CD14-positive monocyte (primary cell): ENCODE results near the gene RDX. TPM values are rescaled to one million over a fixed set of nuclear protein-coding genes. Genes with fewer than 3 reads are reported as not detected.

ENCODE experiments used
- DNase-seq, 3 donors: peaks; one replicate each; pipeline ENCODE4 v3.0.0-alpha.2; 2011 to 2022
- H2AFZ ChIP-seq: 2 replicates; pipeline ENCODE4 v1.6.0; 2012; ENCODE audit warnings: mild to moderate bottlenecking, low read depth, low read length, inconsistent platforms; ENCODE audit not compliant: insufficient read depth, poor library complexity, severe bottlenecking
- H3K27ac ChIP-seq, 2 donors: 1 replicate in 1 of 2; 2 replicates in 1 of 2; pipeline ENCODE4 v1.5.1; 2012 to 2013; ENCODE audit warnings: low read length in 2 of 2, control low read depth in 1 of 2, inconsistent platforms in 1 of 2, low read depth in 1 of 2, mild to moderate bottlenecking in 1 of 2
- H3K27me3 ChIP-seq, 2 donors: one replicate each; pipeline versions ENCODE4 v1.6.0 to v1.6.1; 2011 to 2013; ENCODE audit warnings: low read length in 2 of 2; ENCODE audit not compliant: control insufficient read depth in 2 of 2, insufficient read depth in 2 of 2
- H3K36me3 ChIP-seq, 2 donors: replicated peaks in 1 of 2; 1 replicate in 1 of 2; 2 replicates in 1 of 2; pipeline versions ENCODE4 v1.5.1 to v1.6.1; 2012 to 2013; ENCODE audit warnings: low read length in 2 of 2, control low read depth in 1 of 2, inconsistent platforms in 1 of 2, mild to moderate bottlenecking in 1 of 2; ENCODE audit not compliant: insufficient read depth in 2 of 2, control insufficient read depth in 1 of 2
- H3K4me1 ChIP-seq, 2 donors: 1 replicate in 1 of 2; 2 replicates in 1 of 2; pipeline versions ENCODE4 v1.5.1 to v1.6.1; 2012 to 2013; ENCODE audit warnings: low read length in 2 of 2, control low read depth in 1 of 2, inconsistent platforms in 1 of 2, mild to moderate bottlenecking in 1 of 2, moderate library complexity in 1 of 2; ENCODE audit not compliant: insufficient read depth in 2 of 2, control insufficient read depth in 1 of 2
- H3K4me2 ChIP-seq: replicated peaks from 2 replicates; pipeline ENCODE3; 2012; ENCODE audit warnings: low read length, moderate library complexity, mild to moderate bottlenecking; ENCODE audit not compliant: poor library complexity, severe bottlenecking; ENCODE audit errors: extremely low read depth
- H3K4me3 ChIP-seq, 3 experiments: fragments of 200-600 bp in 1 of 3; sonication (generic) in 1 of 3; replicated peaks in 1 of 3; 1 replicate in 2 of 3; 2 replicates in 1 of 3; pipeline ENCODE4 v1.5.1; 2011 to 2013; ENCODE audit warnings: low read length in 3 of 3, mild to moderate bottlenecking in 3 of 3, control low read depth in 2 of 3, low read depth in 2 of 3, inconsistent platforms in 1 of 3, moderate library complexity in 1 of 3
- H3K79me2 ChIP-seq: 2 replicates; pipeline ENCODE4 v1.6.0; 2012; ENCODE audit warnings: mild to moderate bottlenecking, control low read depth, inconsistent platforms, low read length, moderate library complexity; ENCODE audit not compliant: insufficient read depth
- H3K9ac ChIP-seq: 2 replicates; pipeline ENCODE4 v1.6.0; 2017; ENCODE audit warnings: low read length, mild to moderate bottlenecking; ENCODE audit not compliant: insufficient read depth, poor library complexity, severe bottlenecking
- H3K9me3 ChIP-seq, 2 donors: replicated peaks in 1 of 2; 1 replicate in 1 of 2; 2 replicates in 1 of 2; pipeline versions ENCODE4 v1.5.1 to v1.6.1; 2012 to 2013; ENCODE audit warnings: low read length in 2 of 2, control low read depth in 1 of 2; ENCODE audit not compliant: control insufficient read depth in 1 of 2, insufficient read depth in 1 of 2
- H4K20me1 ChIP-seq: 2 replicates; pipeline ENCODE4 v1.6.0; 2012; ENCODE audit warnings: mild to moderate bottlenecking, low read length, control low read depth, moderate library complexity; ENCODE audit not compliant: insufficient read depth
- H3K27ac Mint-ChIP-seq, 7 donors: one replicate each; pipeline ENCODE4 v1.8.0; 2020; ENCODE audit warnings: mild to moderate bottlenecking in 7 of 7, mixed read lengths in 7 of 7, moderate library complexity in 6 of 7, inconsistent platforms in 2 of 7
- H3K27me3 Mint-ChIP-seq, 3 donors: one replicate each; pipeline ENCODE4 v1.8.0; 2021 to 2022; ENCODE audit warnings: low read depth in 3 of 3, mild to moderate bottlenecking in 3 of 3, mixed read lengths in 3 of 3, moderate library complexity in 3 of 3, inconsistent platforms in 1 of 3
- H3K36me3 Mint-ChIP-seq, 2 donors: one replicate each; pipeline ENCODE4 v1.8.0; 2020; ENCODE audit warnings: mixed read lengths in 2 of 2, inconsistent platforms in 1 of 2, mild to moderate bottlenecking in 1 of 2
- H3K4me1 Mint-ChIP-seq: one replicate; pipeline ENCODE4 v1.8.0; 2020; ENCODE audit warnings: mild to moderate bottlenecking, mixed read lengths
- H3K4me3 Mint-ChIP-seq, 2 donors: one replicate each; pipeline ENCODE4 v1.8.0; 2020; ENCODE audit warnings: mild to moderate bottlenecking in 2 of 2, mixed read lengths in 2 of 2, moderate library complexity in 1 of 2
- H3K9me3 Mint-ChIP-seq, 7 donors: one replicate each; pipeline ENCODE4 v1.8.0; 2020 to 2022; ENCODE audit warnings: mixed read lengths in 7 of 7, mild to moderate bottlenecking in 6 of 7, moderate library complexity in 6 of 7, inconsistent platforms in 2 of 7
- WGBS: methylation state at CpG from one replicate; pipeline ENCODE4 v1.1.5; 2013; ENCODE audit warnings: missing lambda C conversion rate; ENCODE audit not compliant: insufficient coverage; 5-methylcytosine and 5-hydroxymethylcytosine counted together
- intact Hi-C, 2 donors: fragments of 100-400 bp; cut with micrococcal nuclease; formaldehyde crosslinking; loops; one replicate each; pipeline versions ENCODE4 v1.15.0 to v1.15.1; 2023
- polyA plus RNA-seq, 3 donors: library from polyadenylated mRNA; depleted of rRNA in 1 of 3; unstranded in 2 of 3; stranded (reverse) in 1 of 3; fragments of 300-500 nt in 2 of 3; fragments of >200 nt in 1 of 3; fragmentation: Illumina TruSeq in 2 of 3; gene quantifications; 1 replicate in 2 of 3; 2 replicates in 1 of 3; pipeline ENCODE4 v1.2.3, GENCODE V29; 2012 to 2021
- TF ChIP-seq, protein P1 (sequence below): fragments of 200-600 bp; IDR thresholded peaks from one replicate; pipeline ENCODE4 v1.8.0; 2022; ENCODE audit warnings: antibody characterized with exemption, mild to moderate bottlenecking

RDX gene
- polyA plus RNA-seq, 3 donors, result 11.9 to 22.0 (median 20.9) TPM

- Mint-ChIP-seq H3K27me3 (peaks cover 1 to 4% (median 3%) of the 10 kb centered on the region in 3 donors), H3K4me1 (peaks cover 5% of the 10 kb centered on the region), H3K4me3 (no peak overlapping the region), H3K27ac (no peak overlapping the region), H3K9me3 (peaks cover 0 to 1% (median 0%) of the 10 kb centered on the region in 7 donors), H3K36me3 (no peaks in the 10 kb centered on the region)
- no peaks in the 10 kb centered on the region for H3K4me1 ChIP-seq
- no peak overlapping the region for H3K4me2 ChIP-seq
- WGBS, result 41% methylated on average over 4 of the region's 7 CpGs
- intact Hi-C loops, result no loop called here
- DNase-seq, result no peak
- H3K27me3 ChIP-seq, result no peaks in the 10 kb centered on the region
- H3K79me2 ChIP-seq, result no peaks in the 10 kb centered on the region
- no peak overlapping the region for H3K4me3 ChIP-seq
- H2AFZ ChIP-seq, result no peak overlapping the region
- no peak overlapping the region for H3K27ac ChIP-seq
- TF ChIP-seq, protein P1, sequence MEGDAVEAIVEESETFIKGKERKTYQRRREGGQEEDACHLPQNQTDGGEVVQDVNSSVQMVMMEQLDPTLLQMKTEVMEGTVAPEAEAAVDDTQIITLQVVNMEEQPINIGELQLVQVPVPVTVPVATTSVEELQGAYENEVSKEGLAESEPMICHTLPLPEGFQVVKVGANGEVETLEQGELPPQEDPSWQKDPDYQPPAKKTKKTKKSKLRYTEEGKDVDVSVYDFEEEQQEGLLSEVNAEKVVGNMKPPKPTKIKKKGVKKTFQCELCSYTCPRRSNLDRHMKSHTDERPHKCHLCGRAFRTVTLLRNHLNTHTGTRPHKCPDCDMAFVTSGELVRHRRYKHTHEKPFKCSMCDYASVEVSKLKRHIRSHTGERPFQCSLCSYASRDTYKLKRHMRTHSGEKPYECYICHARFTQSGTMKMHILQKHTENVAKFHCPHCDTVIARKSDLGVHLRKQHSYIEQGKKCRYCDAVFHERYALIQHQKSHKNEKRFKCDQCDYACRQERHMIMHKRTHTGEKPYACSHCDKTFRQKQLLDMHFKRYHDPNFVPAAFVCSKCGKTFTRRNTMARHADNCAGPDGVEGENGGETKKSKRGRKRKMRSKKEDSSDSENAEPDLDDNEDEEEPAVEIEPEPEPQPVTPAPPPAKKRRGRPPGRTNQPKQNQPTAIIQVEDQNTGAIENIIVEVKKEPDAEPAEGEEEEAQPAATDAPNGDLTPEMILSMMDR, result no peak
- H3K36me3 ChIP-seq, result no peaks in the 10 kb centered on the region
- H3K9me3 ChIP-seq, result no peaks in the 10 kb centered on the region
- H4K20me1 ChIP-seq, result no peaks in the 10 kb centered on the region
- no peak overlapping the region for H3K9ac ChIP-seq
Observed at GRCh38 chr11:110184456-110184855, 112.0 kb downstream of the RDX start.

- no peaks in the 10 kb centered on the region for H3K79me2 ChIP-seq
- Mint-ChIP-seq H3K36me3 (no peaks in the 10 kb centered on the region), H3K27ac (no peak overlapping the region), H3K9me3 (peaks cover 0 to 2% (median 0%) of the 10 kb centered on the region in 7 donors), H3K4me3 (no peak overlapping the region), H3K27me3 (peaks cover 1 to 5% (median 3%) of the 10 kb centered on the region in 3 donors), H3K4me1 (peaks cover 5% of the 10 kb centered on the region)
- no peak for DNase-seq
- no peaks in the 10 kb centered on the region for H3K4me1 ChIP-seq
- no peaks in the 10 kb centered on the region for H3K9me3 ChIP-seq
- WGBS, result 80% methylated on average over 1 of the region's 5 CpGs
- TF ChIP-seq, protein P1, result no peak
- no peak overlapping the region for H3K27ac ChIP-seq
- intact Hi-C loops, result no loop called here
- H3K27me3 ChIP-seq, result no peaks in the 10 kb centered on the region
- no peak overlapping the region for H3K9ac ChIP-seq
- no peak overlapping the region for H2AFZ ChIP-seq
- no peak overlapping the region for H3K4me2 ChIP-seq
- H3K36me3 ChIP-seq, result no peaks in the 10 kb centered on the region
- no peaks in the 10 kb centered on the region for H4K20me1 ChIP-seq
- no peak overlapping the region for H3K4me3 ChIP-seq
Observed at GRCh38 chr11:110182886-110183285, 113.5 kb downstream of the RDX start.
